Measurements from ENCODE around the gene SLC7A7. TPM values are rescaled to one million over a fixed set of nuclear protein-coding genes. Genes with fewer than 3 reads are reported as not detected.
A peak's percentile ranks its signal among the peaks of the same experiment; 100 is the strongest.

The SLC7A7 gene
- total and polyA plus RNA-seq, 2 of the 13 experiments (the other 11 are each of a cell fraction or from before 2014, with no cell fraction given) = 0.13 to 0.63 TPM

- peak; percentile 82 for TF ChIP-seq DZIP1 (CRISPR knock-in tag; IDR thresholded peaks at IDR 0.05)
- TF ChIP-seq ZBTB34 (CRISPR knock-in tag; IDR thresholded peaks at IDR 0.05) = peak; percentile 86
- TF ChIP-seq ZNF709 (CRISPR knock-in tag; IDR thresholded peaks at IDR 0.05) = peak; percentile 44; the same call in 1 of the 2 replicates
- peak; percentile 23 for TF ChIP-seq HNF4G (IDR thresholded peaks at IDR 0.05; ENCODE audit: borderline replicate concordance, low read depth, low read length)
- TF ChIP-seq HNF4G (CRISPR knock-in tag; IDR thresholded peaks at IDR 0.05; ENCODE audit: borderline replicate concordance, low read depth) = peak; percentile 59; the same call in 1 of the 2 replicates
- no peak for TF ChIP-seq TCF12 (IDR thresholded peaks at IDR 0.05)
- peak; percentile 77; the same call in 1 of the 2 replicates for TF ChIP-seq TCF12 (CRISPR knock-in tag; IDR thresholded peaks at IDR 0.05)
- TF ChIP-seq ZNF256 (CRISPR knock-in tag; conservative IDR thresholded peaks at IDR 0.05) = peak; percentile 82; the same call in 1 of the 2 replicates
- no peak for TF ChIP-seq ZNF33A (CRISPR knock-in tag; IDR thresholded peaks at IDR 0.05; ENCODE audit: borderline replicate concordance)
- TF ChIP-seq ZNF318 (CRISPR knock-in tag; IDR thresholded peaks at IDR 0.05) = peak; percentile 72
- TF ChIP-seq ZNF619 (CRISPR knock-in tag; IDR thresholded peaks at IDR 0.05) = peak; percentile 98
- TF ChIP-seq MATR3 (CRISPR knock-in tag; IDR thresholded peaks at IDR 0.05) = no peak
- peak; percentile 63; the same call in 1 of the 2 replicates for TF ChIP-seq PCBP1 (IDR thresholded peaks at IDR 0.05; ENCODE audit: borderline replicate concordance, low read depth, low read length)
- TF ChIP-seq BRD4 (CRISPR knock-in tag; IDR thresholded peaks at IDR 0.05) = no peak; the same call in 1 of the 2 replicates
- peak; percentile 87 for TF ChIP-seq SRY (CRISPR knock-in tag; IDR thresholded peaks at IDR 0.05)
- TF ChIP-seq ZFP90 (CRISPR knock-in tag; IDR thresholded peaks at IDR 0.05; ENCODE audit: borderline replicate concordance) = peak; percentile 94
- TF ChIP-seq SIX4 (CRISPR knock-in tag; IDR thresholded peaks at IDR 0.05) = no peak
Measured at GRCh38 chr14:22852940-22853767, 37.9 kb upstream of the SLC7A7 start (continued).

Measured in HepG2 (cell line).